GM19395 (cell line): Measurements from ENCODE around the gene DMBX1.

ENCODE experiments used
- ATAC-seq: cut with Tn5 transposase; IDR thresholded peaks from one replicate; pipeline ENCODE4 v1.9.1; 2021; ENCODE audit warnings: mild to moderate bottlenecking, moderate library complexity; ENCODE audit not compliant: unreplicated experiment

The DMBX1 gene

DNA sequence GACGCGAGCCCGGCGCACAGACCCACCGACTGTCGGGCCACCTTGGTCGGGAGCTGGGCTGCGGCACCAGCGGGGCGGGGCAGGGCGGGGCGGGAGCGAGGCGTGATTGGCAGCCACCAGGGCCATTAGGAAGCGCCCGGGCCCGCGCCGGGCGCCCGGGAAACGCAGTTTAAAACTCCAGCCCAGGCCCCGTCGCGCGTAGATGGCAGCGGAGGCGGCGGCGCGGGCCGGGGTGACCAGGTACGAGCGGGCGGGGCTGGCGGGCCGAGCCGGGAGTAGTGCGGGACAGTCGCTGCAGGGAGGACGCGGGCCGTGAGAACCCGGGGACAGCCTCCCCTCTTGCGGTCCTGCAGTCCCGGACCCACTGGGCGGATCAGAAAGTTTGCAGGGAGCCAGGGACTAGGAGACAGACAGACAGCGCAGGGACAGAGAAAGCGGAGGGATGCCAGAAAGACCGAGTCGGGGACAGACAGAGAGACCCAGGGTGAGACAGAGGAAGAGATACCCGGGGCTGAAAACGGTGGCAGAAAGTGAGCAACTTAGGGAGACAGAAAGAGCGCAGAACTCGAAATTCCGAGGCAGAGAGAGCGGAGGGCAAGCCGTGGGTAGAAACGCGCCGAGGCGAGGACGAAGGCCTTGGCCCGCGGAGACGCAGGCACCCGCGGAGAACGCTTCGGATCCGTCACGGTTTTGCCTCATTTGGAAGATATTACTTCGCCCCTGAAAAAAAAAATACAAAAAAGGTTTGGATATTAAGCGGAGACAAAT is at the start of gene DMBX1:
TSS of gene DMBX1 (plus strand) at position 199 of the 768 bp plus-strand sequence. CDS start 17,175 bp downstream, outside the sequence.
- no peak for ATAC-seq

DNA sequence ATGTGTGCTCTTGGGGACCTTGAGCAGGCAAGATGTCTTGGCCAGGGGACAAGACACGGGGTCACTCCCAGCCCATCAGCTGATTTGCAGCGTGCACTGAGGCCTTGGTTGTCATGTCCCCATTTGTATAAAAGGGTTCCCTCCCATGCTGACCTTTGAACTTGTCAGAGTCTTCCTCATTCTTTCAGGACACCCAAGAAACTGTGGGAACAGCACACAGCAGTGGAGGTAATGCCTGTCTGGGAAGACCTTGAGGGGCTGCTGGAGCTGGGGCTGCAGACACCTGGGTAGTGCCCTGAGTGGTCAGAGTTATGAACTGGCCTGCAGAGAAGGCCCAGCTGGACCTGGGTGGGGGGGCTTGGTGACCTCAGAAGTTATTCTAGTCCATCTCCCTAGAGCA is 49.2 kb upstream of the DMBX1 start:
- no peak for ATAC-seq

DNA sequence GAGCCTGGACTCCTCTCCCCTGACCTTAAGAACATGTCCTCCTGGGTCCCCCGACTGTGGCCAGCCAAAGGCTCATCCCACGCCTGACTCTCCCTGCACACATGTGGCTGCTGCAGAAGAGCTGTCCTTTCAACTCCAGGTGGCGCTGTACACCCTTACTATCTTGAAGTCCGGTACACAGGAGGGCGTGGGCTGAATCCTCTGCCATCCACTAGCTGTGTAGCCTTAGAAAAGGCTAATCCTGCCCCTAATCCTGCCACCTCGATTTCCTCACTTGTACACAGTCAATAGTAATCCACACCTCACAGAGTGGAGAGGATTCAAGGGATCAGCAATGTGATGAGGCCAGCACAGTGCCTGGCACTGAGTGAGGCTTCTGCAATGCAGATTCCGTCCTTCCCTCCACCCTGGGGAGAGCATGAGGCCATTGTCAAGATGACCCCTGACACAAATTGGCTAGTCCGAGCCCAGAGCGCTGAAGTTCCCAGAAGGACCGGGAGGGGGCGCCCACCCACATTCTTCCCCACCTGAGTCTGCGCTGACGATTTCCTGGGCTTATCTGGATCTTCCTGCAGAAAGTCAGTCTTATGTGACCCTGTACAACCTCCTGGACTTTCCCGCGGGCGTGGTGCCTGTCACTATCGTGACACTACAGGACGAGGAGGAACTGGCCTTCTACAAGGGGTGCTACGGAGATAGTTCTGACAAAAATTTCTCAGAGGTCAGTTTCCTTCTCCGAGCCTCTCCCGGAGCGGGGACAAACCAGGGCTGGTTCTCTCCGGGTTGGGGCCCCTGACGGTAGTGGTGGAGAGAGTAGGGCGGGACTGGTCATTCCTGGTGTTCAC is 47.1 kb upstream of the DMBX1 start:
- ATAC-seq, result peak; percentile 81

DNA sequence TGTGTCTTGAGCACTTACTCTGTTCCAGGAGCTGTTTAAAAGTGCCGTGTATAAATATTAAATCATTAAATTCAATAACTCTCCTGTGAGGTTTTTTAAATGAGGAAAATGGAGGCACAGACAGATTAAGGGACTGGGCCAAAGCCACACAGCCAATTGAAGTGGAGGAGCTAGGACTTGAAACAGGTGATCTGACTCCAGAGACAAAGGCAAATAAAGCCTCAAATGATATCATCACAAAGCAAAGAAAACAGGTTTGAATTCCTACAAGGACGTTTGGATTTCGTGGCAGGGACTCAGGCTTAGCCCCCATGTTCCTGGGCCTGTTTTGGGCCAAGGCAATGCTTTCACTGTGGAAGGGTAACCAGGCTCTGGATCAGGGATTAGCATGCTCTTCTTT is 45.2 kb upstream of the DMBX1 start:
- ATAC-seq, result no peak

DNA sequence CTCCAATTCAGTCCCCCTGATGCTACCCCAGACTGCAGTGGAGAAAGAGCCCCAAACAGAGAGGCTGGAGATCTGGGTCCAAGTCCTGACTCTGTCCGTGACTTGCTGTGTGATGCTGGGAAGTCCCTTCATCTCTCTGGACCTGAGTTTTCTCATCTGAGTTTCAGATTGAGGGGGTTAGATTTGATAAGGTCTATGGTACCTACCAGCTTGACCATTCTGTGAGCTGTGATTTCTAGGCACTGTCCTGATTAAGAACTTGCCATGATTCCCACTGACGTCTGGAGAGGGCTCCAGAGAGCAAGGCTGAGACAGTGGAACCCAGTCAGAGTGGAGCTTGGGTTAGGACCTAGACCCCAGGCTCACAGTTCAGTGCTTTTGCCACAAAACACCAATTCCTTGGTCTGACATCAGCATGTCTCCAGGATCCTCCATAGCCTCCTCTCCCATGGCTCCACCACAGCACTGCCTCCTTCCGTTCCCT is 43.8 kb upstream of the DMBX1 start:
- no peak for ATAC-seq

DNA sequence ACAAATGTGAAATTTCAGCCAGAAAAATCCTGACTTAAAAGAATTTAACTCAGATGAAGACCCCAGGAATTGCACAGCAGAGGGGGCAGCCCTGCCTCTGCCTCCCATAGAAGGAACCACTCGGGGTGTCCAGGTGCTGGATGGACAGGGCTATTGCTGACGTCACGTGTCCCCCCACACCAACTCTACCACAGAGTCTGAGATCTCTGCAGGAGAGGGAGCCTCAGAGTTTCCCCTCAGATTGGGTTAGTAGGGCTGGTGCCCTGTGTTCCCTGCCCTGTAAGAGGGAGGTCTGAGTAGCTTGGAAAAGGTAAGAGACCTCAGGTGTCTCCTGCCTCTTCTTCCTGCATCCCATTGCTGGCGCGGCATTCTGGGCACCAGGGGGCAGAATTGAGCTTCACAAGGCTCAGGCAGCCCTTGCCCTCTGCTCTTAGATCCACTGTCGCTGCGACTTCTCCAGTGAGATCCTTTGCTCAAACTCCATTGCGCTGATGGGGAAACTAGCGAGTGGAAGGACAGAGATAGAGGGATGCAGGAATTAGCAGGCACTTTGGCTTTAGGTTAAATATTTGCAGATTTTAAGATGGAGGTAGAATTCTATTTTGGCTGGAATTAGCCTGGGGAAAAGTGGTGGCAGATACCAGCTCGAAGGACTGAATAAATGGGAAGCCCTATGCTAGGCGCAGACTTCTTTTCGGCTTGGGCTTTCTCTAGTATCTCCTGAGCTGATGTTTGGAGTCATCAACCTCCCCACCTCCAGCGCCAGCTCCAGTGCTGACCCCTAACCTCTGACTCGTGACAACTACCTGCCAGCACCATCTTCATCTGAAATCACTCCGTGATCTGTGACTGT is 42.8 kb upstream of the DMBX1 start:
- no peak for ATAC-seq

DNA sequence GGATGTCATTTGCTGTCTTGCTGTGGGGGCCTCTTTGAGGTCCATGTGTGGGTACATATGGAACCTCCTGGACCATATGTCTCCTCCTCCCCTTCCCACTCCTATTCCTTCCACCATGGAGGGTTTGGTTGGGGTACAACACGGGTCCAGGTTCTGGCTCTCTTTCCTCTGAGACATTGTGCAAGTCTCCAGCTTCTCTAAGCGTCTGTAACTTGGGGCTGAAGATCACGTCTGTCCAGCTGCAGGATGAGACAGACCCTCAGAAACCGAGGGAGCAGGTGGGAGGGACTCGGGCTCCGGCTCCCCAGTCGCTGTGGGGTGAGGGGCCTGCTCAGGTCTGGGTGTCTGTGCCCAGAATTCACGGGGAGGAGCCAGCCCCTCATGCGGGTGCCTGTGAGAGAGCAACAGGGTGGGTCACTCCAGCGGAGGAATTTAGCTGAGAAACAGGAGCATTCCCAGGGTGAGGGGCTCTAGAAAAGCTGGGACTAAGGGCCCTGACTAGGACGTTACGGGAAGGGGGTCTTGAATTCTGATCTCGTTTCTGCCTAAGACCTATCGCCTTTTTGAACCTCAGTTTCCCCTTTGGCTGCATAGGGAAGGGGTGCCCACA is 42.0 kb upstream of the DMBX1 start:
- no peak for ATAC-seq

DNA sequence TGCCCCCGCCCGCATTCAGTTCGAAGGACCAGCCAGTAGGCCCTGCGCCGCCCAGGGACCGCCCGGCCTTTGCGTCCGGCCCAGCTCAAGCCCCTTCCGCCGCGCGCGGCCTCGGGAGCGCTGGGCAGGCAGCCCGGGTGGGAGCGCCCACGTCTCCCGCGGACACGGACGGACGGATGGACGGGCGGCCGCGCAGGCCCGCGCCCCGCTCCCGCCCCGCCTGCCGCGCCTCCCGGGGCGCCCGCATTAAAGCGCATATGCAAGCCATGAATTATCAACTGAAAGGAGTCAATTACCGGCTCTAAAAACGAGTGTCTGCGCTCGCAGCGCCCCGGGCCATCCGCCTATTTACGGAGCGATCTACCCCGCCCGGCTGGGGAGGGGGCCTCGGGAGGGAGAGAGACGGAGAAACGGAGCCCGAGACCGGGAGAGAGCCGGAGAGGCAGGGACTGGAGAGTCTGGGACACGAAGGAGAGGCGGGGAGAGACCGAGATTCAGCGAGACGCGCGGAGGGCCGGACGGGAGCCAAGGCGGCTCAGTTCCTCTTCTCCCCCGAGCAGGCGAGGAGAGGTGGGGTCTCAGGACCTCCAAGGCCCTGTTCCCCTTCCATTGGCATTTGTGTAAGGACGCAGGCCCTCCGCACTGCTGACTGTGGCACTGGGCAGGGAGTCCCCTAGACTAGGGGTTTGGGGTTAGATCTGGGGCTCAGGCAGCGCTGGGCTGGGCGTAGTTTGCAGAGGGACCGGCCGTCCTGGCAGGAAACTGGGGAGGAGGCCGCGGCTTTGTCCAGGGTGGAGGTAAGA is 41.3 kb upstream of the DMBX1 start:
- no peak for ATAC-seq

DNA sequence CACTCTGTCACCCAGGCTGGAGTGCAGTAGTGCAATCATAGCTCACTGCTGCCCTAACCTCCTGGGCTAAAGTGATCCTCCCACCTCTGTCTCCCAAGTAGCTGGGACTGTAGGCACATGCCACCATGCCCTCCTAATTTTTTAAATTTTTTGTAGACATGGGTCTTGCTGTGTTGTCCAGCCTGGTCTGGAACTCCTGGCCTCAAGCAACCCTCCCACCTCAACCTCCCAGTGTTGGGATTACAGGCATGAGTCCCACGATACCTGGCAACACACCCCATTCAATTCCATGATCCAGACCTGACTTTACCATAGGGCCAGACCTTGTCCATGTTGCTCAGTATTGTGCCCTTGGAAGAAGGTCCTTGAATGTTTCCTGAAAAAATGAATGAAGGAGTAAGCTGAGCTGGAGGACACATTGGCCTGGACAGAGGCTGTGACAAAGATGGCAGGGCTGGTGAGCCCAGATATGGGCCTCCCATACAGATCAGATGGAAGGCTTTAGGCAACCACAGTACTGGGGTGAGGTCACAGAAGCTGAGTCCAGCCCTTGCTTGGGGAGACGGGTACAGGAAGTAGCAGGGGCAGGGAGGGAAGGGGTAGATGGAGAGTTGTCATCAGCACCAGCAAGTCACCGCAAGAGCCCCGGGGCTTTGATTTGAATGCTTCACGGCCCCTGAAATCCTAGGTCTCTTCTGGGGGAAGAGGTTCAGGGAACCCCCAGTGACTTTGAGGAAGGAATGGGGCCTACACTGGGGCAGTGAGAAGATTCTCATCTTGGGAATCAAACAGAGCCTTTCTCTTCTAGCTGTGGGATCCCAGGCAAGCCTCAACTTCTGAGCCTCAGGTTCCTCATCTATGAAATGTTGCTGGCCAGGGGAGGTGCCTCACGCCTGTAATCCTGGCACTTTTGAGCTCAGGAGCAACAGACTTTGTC is 40.1 kb upstream of the DMBX1 start:
- no peak for ATAC-seq

DNA sequence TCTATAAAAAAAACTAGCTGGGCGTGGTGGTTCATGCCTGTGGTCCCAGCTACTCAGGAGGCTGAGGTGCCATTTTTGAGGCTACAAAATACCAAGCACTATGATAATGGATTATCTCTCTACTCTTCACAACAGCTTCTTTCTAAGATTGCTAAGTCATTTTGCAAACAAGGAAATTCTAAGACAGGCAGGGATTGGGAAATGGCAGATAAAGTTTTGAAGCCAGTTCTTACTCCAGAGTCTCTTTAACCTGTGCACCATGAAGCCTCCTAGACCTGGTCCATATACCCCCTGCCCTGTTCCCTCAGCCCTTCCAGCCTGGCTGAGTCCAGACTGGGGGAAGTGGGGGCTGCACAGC is 39.5 kb upstream of the DMBX1 start:
- ATAC-seq, result no peak

DNA sequence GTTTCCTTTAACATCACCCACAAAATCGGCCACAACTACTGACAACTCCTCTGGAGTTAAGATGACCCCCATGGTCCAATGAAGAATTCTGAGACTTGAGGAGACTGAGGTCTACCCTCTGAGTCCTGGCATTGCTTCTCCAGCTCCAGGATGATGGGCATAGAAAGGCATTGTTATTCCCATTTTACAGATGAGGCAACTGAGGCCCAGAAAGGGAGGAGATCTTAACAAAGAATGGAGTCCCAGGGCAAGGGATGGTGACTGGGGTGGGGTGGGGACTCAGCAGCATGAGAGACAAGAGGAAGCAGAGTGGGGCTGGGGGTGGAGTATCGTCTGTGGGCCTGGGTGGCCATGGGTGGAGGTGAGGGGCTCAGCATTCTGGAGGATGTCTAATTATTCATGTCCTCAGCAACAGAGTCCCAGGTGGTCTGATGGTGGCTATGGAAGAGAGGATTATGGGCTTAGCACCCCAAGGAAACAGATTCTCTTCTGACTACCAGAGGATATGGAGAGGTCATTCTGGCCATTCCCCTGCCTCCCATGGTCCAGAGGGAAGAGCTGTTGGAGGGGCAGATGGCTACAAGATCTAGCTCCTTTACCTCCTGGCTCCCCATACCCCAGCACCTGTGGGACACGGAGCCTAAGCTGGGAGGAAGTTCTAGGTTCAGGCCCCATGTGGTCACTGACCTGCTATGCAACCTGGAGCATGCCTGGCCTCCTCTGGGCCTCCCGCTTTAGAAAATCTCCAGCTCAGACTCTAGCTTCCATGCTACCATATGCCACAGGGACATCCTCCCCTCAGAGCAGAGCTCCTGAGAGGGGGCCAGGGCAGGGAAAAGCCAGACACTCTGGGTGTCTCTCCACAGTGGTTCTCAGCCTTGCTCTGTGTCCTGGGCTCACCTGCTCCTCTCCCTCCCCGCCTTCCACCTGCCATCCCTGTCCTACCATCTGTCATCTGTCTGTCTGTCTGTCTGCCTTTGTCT is 37.4 kb upstream of the DMBX1 start:
- no peak for ATAC-seq

DNA sequence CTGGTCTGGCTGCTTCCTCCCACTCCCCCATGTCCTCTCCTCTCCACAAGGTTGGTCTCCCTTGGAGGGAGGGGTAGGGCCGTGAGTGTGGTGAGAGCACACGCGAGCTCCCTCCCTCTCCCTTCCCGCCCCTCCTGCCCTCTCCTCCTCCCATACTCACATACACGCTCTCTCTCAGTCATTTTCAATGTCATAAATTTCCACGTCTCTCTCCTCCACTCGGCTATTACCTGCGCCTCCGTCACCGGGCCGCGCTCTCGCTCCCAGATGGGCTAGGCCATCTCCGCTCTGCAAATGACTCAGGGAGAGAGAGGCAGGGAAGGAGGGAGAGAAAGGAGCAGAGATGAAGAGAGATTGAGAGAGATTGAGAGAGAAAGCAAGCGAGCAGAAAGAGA is 36.7 kb upstream of the DMBX1 start:
- no peak for ATAC-seq

DNA sequence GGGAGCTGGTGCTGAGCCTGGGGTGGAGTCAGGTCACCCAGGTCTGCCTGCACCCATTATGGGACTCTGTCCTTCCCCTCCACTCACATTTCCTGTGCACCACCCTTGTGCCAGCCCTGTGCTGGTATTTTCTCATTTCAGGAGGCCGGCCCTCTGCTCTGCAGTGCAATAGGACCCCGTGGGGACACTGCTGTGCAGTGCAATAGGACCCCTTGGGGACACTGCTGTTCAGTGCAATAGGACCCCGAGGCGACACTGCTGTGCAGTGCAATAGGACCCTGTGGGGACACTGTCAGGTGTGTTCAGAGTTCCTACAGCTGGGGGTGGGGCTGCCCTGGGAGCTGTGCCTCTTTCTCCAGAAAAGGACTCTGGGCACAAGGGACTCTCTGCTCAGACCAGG is 36.2 kb upstream of the DMBX1 start:
- ATAC-seq, result no peak

DNA sequence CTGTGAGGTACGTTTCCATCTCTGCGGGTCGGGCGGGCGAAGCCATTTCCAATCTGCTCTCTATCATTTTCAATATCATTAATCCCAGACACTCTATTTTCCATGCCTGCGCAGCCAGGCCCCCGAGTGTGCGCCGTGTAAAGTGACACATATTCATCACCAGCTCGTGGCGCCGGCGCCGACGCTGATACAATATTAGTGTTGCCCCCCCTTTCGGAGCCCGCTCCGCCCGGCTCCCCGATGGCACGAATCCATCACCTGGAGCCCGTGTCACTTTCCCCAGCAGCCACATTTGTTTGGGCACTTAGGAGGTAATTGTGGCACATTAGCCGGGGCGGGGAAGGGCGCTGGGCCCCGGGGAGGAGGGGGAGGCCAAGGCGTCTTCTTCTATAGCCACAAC is 33.7 kb upstream of the DMBX1 start:
- no peak for ATAC-seq

DNA sequence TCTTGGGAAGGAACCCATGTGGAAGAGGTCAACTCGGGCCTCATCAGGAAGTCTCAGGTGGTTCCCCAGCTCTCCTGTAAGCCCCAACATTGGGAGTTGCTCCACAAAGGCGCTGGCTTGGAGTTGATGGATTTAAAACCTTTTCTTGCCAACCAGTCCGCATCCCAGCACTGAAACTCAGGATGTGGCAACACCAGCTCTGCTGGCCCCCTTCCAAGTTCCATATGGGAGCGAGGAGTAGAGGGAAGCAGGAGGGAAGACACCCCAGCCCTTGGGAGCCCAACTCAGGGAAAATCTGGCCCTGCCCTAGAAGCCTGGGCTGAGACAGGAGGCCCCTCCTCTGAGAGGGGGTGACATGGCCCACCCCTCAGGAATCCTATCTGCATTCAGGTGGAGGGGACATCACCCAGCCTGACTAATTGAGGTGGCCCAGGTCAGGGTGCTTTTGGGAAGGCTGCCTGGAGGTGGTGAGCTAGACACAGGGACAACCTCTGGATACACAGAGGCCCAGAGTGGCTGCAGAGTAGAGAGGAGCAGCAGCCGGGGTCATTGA is 33.1 kb upstream of the DMBX1 start:
- ATAC-seq, result no peak

DNA sequence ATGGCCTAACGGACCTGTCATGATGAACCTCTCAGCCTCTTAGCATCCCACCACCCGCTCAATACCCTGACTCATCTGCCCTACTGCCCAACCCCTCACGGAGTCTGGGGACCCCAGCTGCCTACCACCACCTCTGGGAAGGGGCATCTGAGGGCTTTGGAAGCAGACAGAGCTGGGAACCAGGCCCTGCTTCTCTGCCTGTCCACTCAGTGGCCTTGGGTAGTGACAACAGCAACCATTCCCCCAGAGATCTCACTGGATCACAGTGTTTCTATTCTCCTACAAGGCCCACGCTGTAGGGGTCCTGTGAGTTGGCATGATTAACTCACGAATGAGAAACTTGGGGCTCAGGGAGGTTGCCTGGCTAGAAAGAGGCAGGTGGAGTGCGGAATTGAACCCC is 32.5 kb upstream of the DMBX1 start:
- no peak for ATAC-seq

DNA sequence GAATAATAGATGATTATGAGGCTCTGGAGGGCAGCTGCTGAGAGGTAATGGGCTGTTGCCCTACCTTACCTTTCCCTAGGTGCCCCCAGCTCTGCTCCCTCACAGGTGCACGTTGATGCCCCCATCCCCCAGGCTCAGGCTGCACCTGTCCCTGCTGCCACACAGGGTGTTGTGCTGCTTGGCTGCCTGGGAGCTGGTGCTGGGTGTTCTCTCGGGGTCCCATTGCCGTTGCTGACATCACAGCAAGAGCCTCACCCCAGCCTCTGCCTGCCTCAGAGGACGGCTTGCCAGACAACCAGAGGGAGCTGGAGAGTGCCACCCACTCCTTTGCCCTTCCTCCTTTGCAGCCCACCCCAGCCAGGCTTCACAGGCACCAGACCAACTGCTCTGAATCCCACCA is 31.4 kb upstream of the DMBX1 start:
- no peak for ATAC-seq
